Measurements from ENCODE around the gene L1TD1. TPM values are rescaled to one million over a fixed set of nuclear protein-coding genes. Genes with fewer than 3 reads are reported as not detected.
"Not testable (repeated sequence)": the region's sequence is repeated elsewhere in the genome, so short reads cannot be mapped to it uniquely, and the experiment has no call there.

L1TD1 gene
- total RNA-seq, 1 donor from 2014 or later = 0.67 TPM

DNA sequence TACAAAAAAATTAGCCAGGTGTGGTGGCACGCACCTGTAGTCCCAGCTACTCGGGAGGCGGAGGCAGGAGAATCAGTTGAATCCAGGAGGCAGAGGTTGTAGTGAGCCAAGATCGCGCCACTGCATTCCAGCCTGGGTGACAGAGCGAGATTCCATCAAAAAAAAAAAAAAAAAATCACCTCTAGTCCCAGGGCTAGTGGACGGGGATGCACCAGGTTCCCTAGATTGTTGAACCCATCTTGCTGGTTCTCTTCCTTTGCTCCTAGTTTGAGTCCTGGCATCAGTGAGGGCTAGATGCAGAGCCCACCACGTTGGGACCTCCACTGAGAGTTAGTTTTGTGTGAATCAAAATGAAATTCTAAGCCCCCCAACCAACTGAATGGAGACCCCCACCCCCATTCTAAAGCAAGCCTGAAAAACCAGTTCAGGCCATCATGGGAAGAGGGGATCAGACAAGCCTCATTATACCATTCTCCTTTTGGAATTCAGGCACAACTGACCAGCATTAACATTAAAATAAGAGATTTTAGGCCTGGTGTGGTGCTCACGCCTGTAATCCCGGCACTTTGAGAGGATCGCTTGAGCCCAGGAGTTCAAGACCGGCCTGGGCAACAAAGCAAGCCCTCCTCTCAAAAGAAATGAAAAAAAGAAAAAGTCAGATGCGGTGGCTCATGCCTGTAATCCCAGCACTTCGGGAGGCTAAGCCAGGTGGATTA lies 17.9 kb upstream of the L1TD1 start:
- Histone ChIP-seq H3K27me3 (no peaks in the 10 kb centered on the region), H3K4me3 (no peak overlapping the region), H3K9me3 (no peaks in the 10 kb centered on the region), H3K27ac (no peak overlapping the region), H3K36me3 (no peaks in the 10 kb centered on the region), H3K4me1 (no peaks in the 10 kb centered on the region)
- ATAC-seq = no peak
- peak; percentile 5 for DNase-seq
- intact Hi-C loops (cut with DNase I) = no loop called here
- TF ChIP-seq, protein P1, sequence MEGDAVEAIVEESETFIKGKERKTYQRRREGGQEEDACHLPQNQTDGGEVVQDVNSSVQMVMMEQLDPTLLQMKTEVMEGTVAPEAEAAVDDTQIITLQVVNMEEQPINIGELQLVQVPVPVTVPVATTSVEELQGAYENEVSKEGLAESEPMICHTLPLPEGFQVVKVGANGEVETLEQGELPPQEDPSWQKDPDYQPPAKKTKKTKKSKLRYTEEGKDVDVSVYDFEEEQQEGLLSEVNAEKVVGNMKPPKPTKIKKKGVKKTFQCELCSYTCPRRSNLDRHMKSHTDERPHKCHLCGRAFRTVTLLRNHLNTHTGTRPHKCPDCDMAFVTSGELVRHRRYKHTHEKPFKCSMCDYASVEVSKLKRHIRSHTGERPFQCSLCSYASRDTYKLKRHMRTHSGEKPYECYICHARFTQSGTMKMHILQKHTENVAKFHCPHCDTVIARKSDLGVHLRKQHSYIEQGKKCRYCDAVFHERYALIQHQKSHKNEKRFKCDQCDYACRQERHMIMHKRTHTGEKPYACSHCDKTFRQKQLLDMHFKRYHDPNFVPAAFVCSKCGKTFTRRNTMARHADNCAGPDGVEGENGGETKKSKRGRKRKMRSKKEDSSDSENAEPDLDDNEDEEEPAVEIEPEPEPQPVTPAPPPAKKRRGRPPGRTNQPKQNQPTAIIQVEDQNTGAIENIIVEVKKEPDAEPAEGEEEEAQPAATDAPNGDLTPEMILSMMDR (IDR thresholded peaks at IDR 0.05) = no peak

DNA sequence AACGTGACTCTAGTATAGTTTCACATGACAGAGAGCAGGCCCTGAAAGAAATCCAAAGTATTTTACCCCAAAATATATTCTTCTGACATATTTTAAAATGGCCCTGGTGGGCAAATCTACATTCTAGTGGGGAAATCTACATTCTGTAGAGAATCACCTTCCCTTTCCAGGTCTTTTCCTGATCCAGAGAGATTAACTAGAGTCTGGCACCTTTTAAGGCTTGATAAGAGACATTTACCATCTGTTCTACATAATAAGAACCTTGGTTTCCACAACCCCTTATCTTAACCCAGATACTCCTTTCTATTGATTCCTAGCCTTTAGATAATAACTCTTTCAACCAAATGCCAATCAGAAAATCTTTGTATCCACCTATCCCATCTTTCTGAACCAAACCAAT lies 17.0 kb upstream of the L1TD1 start:
- no peaks in the 10 kb centered on the region for H3K36me3 ChIP-seq
- no peaks in the 10 kb centered on the region for H3K27me3 ChIP-seq
- no peak for DNase-seq
- TF ChIP-seq, protein P1 (IDR thresholded peaks at IDR 0.05) = no peak
- intact Hi-C loops (cut with DNase I) = no loop called here
- ATAC-seq = no peak
- H3K4me3 ChIP-seq = no peak overlapping the region
- H3K27ac ChIP-seq = no peak overlapping the region
- no peaks in the 10 kb centered on the region for H3K9me3 ChIP-seq
- H3K4me1 ChIP-seq = no peaks in the 10 kb centered on the region

DNA sequence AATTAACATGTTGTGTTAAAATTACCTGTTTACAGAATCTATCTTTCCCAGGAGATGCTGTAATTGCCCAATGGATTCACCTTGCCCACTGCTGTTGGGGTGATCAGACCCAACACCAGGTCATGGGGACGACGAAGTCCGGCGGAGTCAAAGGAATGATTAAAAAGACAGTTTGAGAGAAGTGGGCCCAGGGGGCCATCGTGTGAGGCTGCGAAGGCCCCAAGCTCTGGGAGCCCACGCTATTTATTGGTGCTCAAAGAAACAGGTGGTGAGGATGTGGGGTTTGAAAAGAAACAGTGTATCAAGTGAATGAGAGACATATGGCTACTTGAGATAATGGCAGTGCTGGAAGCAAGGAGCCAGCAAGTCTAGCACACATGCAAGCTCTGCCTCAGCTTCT lies 16.3 kb upstream of the L1TD1 start:
- Histone ChIP-seq H3K27me3 (no peaks in the 10 kb centered on the region), H3K27ac (no peak overlapping the region), H3K4me3 (no peak overlapping the region), H3K4me1 (no peaks in the 10 kb centered on the region), H3K9me3 (no peaks in the 10 kb centered on the region), H3K36me3 (no peaks in the 10 kb centered on the region)
- no peak for DNase-seq
- intact Hi-C loops (cut with DNase I) = no loop called here
- ATAC-seq = no peak
- TF ChIP-seq, protein P1 (IDR thresholded peaks at IDR 0.05) = no peak

DNA sequence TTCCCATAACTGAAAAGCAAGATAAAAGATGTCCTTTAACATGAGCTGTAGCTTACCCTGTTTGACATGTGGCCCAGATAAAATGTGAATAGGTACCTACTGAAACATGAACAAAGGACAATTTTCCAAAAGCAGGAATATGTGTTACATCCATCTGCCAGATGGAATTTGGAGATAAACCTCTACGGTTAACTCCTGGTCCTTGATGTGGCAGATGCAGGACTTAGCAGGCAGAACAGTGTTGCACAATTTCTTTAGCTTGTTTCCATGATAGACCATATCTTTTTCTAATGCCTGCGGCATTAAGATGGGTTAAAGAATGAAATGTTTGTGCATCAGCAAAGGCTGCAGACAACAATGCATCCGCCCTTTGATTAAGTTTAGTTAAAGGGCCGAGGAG lies 14.6 kb upstream of the L1TD1 start:
- H3K9me3 ChIP-seq; intact Hi-C loops (cut with DNase I); H3K36me3 ChIP-seq; H3K27me3 ChIP-seq; H3K4me1 ChIP-seq; DNase-seq; H3K27ac ChIP-seq; H3K4me3 ChIP-seq; ATAC-seq: not testable (repeated sequence)

DNA sequence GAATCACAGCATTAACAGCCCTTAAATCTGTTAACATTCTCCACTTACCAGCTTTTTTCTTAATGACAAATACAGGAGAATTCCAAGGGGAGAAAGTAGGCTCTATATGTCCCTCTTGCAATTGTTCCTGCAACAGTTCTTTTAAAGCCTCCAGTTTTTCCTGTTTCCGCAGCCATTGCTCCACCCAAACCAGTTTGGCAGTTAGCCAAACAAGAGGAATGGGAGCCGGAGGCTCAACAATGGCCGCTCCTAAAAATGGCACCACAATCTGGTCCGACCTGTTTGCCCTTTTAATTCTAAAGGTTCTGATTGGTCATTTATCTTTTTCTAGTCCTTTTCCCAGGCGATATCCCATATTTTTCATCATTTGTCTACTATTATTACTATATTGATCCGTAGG lies 14.0 kb upstream of the L1TD1 start:
- TF ChIP-seq, protein P1 (IDR thresholded peaks at IDR 0.05) = no peak
- H3K4me1 ChIP-seq = no peaks in the 10 kb centered on the region
- peak; percentile 15 for DNase-seq
- no peaks in the 10 kb centered on the region for H3K36me3 ChIP-seq
- no peak overlapping the region for H3K4me3 ChIP-seq
- ATAC-seq = no peak
- no peaks in the 10 kb centered on the region for H3K9me3 ChIP-seq
- intact Hi-C loops (cut with DNase I) = no loop called here
- no peak overlapping the region for H3K27ac ChIP-seq
- no peaks in the 10 kb centered on the region for H3K27me3 ChIP-seq

DNA sequence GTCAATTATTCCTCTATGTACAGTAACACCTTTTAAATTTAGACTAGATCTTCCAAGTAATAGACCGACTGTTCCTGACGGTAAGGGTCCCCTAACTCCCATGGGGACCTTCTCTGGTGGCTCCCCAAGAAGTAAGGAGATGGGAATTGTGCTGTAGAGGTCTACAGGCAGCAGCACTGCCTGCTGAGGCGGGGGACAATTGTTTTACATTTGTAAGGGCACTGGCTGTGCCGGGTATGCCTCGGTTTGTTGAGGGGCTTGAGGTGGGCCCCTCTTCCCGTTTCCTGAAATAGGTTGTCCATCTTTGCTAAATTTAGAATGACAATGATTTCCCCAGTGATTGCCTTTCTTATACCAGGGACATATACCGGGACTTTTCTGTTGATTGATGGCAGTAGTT lies 13.1 kb upstream of the L1TD1 start:
- no peak for DNase-seq
- intact Hi-C loops (cut with DNase I) = no loop called here
- no peak for ATAC-seq
- Histone ChIP-seq H3K36me3 (no peaks in the 10 kb centered on the region), H3K4me1 (no peaks in the 10 kb centered on the region), H3K4me3 (no peak overlapping the region), H3K9me3 (no peaks in the 10 kb centered on the region), H3K27ac (no peak overlapping the region), H3K27me3 (no peaks in the 10 kb centered on the region)
- TF ChIP-seq, protein P1 (IDR thresholded peaks at IDR 0.05) = no peak

DNA sequence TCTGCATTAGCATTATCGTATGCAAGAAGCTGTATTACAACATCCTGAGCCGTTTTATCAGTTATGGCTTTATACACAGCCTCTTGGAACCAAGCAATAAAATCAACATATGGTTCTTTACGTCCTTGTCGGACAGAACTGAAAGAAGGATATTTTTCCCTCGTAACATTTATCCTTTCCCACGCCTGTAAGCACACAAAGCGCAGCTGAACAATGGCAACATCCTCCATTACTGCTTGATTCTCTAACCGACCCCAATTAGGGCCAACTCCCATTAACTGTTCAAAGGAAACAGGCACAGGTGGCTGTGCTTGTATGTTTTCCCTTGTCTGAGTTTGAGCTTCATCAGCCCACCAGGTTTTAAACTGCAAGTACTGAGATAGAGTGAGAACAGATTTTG lies 12.5 kb upstream of the L1TD1 start:
- H3K27ac ChIP-seq; DNase-seq; H3K4me1 ChIP-seq; H3K4me3 ChIP-seq; H3K36me3 ChIP-seq; H3K9me3 ChIP-seq; intact Hi-C loops (cut with DNase I); H3K27me3 ChIP-seq; ATAC-seq: not testable (repeated sequence)

DNA sequence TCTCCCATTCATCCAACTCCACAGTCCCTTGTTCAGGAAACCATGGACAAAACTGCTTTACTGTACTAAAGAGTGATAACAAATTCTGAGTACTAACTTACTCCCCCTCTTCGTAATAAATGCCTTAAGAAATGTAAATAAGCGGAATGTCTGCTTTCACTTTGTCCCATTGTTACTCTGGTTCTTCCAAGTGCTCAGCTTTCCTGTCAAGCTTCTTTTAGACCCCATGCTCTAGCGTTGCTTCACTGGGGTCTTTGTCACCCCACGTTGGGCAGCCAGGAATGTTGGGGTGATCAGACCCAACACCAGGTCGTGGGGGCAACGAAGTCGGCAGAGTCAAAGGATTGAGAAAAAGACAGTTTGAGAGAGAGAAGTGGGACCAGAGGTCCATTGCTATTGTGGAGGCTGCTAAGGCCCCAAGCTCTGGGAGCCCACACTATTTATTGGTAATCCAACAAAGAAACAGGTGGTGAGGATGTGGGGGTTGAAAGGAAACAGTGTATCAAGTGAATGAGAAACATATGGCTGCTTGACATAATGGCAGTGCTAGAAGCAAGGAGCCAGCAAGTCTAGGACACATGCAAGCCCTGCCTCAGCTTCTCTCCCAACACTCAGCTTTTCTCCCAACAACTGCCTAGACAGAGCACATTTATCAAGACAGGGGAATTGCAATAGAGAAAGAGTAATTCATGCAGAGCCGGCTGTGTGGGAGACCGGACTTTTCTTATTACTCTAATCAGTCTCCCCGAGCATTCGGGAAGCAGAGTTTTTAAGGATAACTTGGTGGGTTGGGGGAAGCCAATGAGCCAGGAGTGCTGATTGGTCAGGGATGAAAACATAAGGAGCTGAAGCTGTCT lies 11.3 kb upstream of the L1TD1 start:
- intact Hi-C loops (cut with DNase I); H3K9me3 ChIP-seq; DNase-seq; H3K4me3 ChIP-seq; H3K4me1 ChIP-seq; H3K27me3 ChIP-seq; H3K27ac ChIP-seq; ATAC-seq; H3K36me3 ChIP-seq: not testable (repeated sequence)

Measured in upper lobe of right lung (tissue), 1 donor.